GM19238 (cell line): ENCODE results near the gene MYOG.

Experiments
- DNase-seq: peaks from one replicate; pipeline ENCODE4 v3.0.0; 2011; ENCODE audit warnings: low spot score; ENCODE audit not compliant: insufficient read length

MYOG gene

DNA sequence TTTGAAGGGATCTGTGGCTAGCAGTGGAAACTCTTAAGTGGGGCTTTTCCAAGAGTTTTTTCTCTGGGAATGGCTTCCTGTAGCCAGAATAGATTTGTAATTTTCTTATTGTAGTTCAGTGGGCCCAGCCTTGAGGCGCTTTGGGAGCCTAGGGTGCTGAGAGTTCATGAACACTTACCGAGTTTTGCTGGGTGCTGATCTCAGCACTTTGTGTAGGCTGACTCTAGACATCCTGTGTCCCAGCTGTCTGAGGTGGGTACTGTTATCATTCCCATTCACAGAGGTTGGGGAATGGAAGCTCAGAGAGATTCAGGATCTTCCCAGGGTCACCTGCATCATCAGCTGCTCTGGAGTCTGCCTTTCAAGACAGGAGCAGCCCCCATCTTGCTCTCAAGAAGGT lies 52.5 kb downstream of the MYOG start:
- DNase-seq, result no peak
